Measurements from ENCODE around the gene RECK.

RECK gene

DNA sequence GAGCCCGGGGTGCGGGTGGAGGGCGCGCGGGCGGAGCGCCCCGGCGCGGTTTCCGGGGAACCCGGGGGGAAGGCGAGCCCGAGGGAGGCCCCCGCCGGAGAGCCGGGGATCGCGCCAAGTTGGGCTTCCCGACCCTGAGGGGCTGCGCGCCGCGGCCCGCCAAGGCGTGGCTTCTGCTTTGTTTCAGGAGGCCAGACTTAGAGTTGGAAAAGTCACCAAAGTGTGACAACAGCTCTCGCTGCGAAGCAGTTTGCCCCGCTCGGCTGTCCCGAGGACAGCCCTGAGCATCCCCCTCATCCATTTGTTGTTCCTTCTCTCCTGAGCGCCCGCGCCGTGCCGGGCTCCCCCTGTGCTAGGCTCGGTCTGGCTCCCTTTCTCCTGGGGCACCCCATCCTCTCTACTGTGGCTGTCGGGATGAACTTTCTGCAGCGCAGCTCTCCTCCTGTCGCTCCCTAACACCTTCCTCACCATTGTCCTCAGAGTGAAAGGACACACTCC lies 100.2 kb downstream of the RECK start:
- H3K9me3 ChIP-seq (ENCODE audit: severe bottlenecking): no peaks in the 10 kb centered on the region
- TF ChIP-seq, protein P1, sequence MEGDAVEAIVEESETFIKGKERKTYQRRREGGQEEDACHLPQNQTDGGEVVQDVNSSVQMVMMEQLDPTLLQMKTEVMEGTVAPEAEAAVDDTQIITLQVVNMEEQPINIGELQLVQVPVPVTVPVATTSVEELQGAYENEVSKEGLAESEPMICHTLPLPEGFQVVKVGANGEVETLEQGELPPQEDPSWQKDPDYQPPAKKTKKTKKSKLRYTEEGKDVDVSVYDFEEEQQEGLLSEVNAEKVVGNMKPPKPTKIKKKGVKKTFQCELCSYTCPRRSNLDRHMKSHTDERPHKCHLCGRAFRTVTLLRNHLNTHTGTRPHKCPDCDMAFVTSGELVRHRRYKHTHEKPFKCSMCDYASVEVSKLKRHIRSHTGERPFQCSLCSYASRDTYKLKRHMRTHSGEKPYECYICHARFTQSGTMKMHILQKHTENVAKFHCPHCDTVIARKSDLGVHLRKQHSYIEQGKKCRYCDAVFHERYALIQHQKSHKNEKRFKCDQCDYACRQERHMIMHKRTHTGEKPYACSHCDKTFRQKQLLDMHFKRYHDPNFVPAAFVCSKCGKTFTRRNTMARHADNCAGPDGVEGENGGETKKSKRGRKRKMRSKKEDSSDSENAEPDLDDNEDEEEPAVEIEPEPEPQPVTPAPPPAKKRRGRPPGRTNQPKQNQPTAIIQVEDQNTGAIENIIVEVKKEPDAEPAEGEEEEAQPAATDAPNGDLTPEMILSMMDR (IDR thresholded peaks at IDR 0.05; ENCODE audit: poor library complexity, severe bottlenecking): no peak
- peak overlapping the region; percentile 45 for H3K4me3 ChIP-seq (ENCODE audit: severe bottlenecking)
- no peaks in the 10 kb centered on the region for H3K27me3 ChIP-seq (ENCODE audit: insufficient read depth, poor library complexity, severe bottlenecking)
- ATAC-seq (ENCODE audit: low read depth) (peak; percentile 34; the same call in 2 of the 3 replicates), DNase-seq (ENCODE audit: low spot score) (no peak)
- H3K27ac ChIP-seq (ENCODE audit: poor library complexity, severe bottlenecking): no peak overlapping the region
- H3K36me3 ChIP-seq (ENCODE audit: low read depth): no peaks in the 10 kb centered on the region
- H3K4me1 ChIP-seq (ENCODE audit: insufficient read depth, poor library complexity, severe bottlenecking): peaks cover 5% of the 10 kb centered on the region

DNA sequence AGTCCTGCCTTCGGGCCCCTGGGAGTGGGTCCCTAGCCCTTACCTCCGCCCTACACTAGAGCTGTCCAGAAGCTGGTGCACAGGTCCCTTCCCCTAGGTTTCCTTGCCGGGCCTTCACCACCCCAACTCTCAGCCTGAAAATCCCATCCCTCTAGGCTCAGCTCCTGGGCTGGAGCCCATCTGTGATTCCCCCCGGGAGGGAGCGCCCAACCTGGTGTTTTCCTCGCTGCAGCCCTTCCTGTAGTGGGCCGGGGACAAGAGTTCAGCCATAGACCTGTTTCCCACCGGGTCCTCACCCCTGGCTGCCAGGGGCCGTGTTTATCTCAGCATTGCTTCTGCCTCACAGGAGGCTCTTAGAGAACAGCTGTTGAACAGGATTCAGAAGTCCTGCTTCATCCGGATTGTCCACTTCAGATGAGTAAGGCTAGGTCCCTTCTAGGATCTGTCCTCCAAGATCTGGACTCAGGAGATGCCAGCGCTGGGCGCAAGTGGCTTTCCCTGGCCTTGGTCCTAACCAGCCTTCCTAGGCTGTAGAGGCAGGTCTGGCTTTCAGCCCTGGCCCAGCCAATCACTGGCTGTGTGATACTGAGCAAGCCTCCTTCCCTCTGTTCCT lies 100.8 kb downstream of the RECK start:
- ATAC-seq (ENCODE audit: low read depth) (no peak), DNase-seq (ENCODE audit: low spot score) (no peak)
- no peaks in the 10 kb centered on the region for H3K27me3 ChIP-seq (ENCODE audit: insufficient read depth, poor library complexity, severe bottlenecking)
- H3K4me3 ChIP-seq (ENCODE audit: severe bottlenecking): peak overlapping the region; percentile 45
- H3K9me3 ChIP-seq (ENCODE audit: severe bottlenecking): no peaks in the 10 kb centered on the region
- TF ChIP-seq, protein P1 (IDR thresholded peaks at IDR 0.05; ENCODE audit: poor library complexity, severe bottlenecking): no peak
- H3K27ac ChIP-seq (ENCODE audit: poor library complexity, severe bottlenecking): no peak overlapping the region
- no peaks in the 10 kb centered on the region for H3K4me1 ChIP-seq (ENCODE audit: insufficient read depth, poor library complexity, severe bottlenecking)
- no peaks in the 10 kb centered on the region for H3K36me3 ChIP-seq (ENCODE audit: low read depth)

DNA sequence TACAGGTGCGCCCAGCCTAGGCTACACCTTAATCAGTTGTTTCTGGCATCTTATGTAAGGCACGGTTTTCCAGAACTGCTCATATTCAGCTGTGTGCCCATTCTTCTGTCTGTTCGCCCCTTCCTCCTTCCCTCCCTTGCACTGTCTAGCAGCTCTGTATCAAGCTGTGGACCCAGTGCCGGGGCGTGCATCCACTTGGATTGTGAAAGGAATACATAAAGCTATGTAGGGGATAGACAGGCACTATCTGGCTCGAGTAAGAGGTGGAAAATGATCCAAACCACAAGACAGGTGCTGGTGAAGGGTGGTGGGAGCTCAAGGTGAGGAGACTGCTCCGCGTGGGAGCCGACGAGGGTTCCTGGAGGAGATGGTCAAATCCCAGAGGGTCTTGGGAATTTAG lies 101.8 kb downstream of the RECK start:
- TF ChIP-seq, protein P1 (IDR thresholded peaks at IDR 0.05; ENCODE audit: poor library complexity, severe bottlenecking): no peak
- H3K36me3 ChIP-seq (ENCODE audit: low read depth): no peaks in the 10 kb centered on the region
- DNase-seq (ENCODE audit: low spot score) (no peak), ATAC-seq (ENCODE audit: low read depth) (no peak)
- no peaks in the 10 kb centered on the region for H3K27me3 ChIP-seq (ENCODE audit: insufficient read depth, poor library complexity, severe bottlenecking)
- H3K27ac ChIP-seq (ENCODE audit: poor library complexity, severe bottlenecking): no peak overlapping the region
- H3K4me1 ChIP-seq (ENCODE audit: insufficient read depth, poor library complexity, severe bottlenecking): no peaks in the 10 kb centered on the region
- no peaks in the 10 kb centered on the region for H3K9me3 ChIP-seq (ENCODE audit: severe bottlenecking)
- no peak overlapping the region for H3K4me3 ChIP-seq (ENCODE audit: severe bottlenecking)

DNA sequence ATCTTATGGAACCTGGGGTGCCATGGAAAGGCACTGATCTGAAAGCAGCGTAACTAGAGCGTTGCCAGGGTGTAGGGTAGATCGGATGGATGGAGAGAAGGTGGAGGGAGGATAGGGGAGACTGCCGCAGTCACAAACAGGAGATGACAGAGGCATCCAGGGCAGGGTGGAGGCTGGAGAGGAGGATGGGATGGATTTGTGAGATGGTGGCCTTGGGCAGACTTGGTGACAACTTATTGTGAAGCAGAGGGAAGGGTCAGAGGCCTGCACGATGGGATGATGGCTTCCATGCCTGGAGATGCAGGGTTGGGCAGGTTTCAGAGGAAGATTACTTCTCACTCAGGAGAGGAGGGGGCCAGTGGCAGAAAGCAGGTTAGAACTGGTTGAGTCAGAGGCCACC lies 102.2 kb downstream of the RECK start:
- H3K27ac ChIP-seq (ENCODE audit: poor library complexity, severe bottlenecking): no peak overlapping the region
- ATAC-seq (ENCODE audit: low read depth): no peak
- H3K4me3 ChIP-seq (ENCODE audit: severe bottlenecking): no peak overlapping the region
- no peak for DNase-seq (ENCODE audit: low spot score)
- TF ChIP-seq, protein P1 (IDR thresholded peaks at IDR 0.05; ENCODE audit: poor library complexity, severe bottlenecking): no peak
- no peaks in the 10 kb centered on the region for H3K9me3 ChIP-seq (ENCODE audit: severe bottlenecking)
- no peaks in the 10 kb centered on the region for H3K4me1 ChIP-seq (ENCODE audit: insufficient read depth, poor library complexity, severe bottlenecking)
- H3K36me3 ChIP-seq (ENCODE audit: low read depth): no peaks in the 10 kb centered on the region
- H3K27me3 ChIP-seq (ENCODE audit: insufficient read depth, poor library complexity, severe bottlenecking): no peaks in the 10 kb centered on the region
